Measurements from ENCODE around the gene BAX. TPM values are rescaled to one million over a fixed set of nuclear protein-coding genes. Genes with fewer than 3 reads are reported as not detected.

BAX gene
- total RNA-seq, 5 donors from 2014 or later (not counting 1 experiment from before 2014, with no cell fraction given): 76.6 to 201 (median 183) TPM

GRCh38 chr19:48959341-48960239, 4.9 kb downstream of the BAX start:
- Histone ChIP-seq H3K27me3 (replicated peaks in 1 of 2; ENCODE audit: control insufficient read depth in 2 of 2, extremely low read depth in 1 of 2, insufficient read depth in 2 of 2, low read length in 1 of 2) (no peaks in the 10 kb centered on the region), H3K4me3 (ENCODE audit: control insufficient read depth in 1 of 2, extremely low read depth in 1 of 2, low read length in 1 of 2) (no peak overlapping the region), H3K36me3 (ENCODE audit: control insufficient read depth in 2 of 2, extremely low read depth in 1 of 2, insufficient read depth in 1 of 2, low read length in 1 of 2) (peaks cover 5% of the 10 kb centered on the region in 2 donors), H3K4me1 (ENCODE audit: control insufficient read depth in 1 of 2, extremely low read depth in 1 of 2, insufficient read depth in 2 of 2, low read length in 2 of 2) (peaks cover 20 to 68% of the 10 kb centered on the region in 2 experiments), H3K27ac (ENCODE audit: low read length) (no peak overlapping the region), H3K9me3 (no peaks in the 10 kb centered on the region)
- Mint-ChIP-seq H3K36me3 (peaks cover 17% of the 10 kb centered on the region), H3K4me1 (peaks cover 52 to 68% (median 68%) of the 10 kb centered on the region in 3 donors), H3K4me3 (no peak overlapping the region), H3K9me3 (no peaks in the 10 kb centered on the region), H3K27ac (no peak overlapping the region), H3K27me3 (no peaks in the 10 kb centered on the region)
- DNase-seq (no peak), ATAC-seq (replicated peaks in 1 of 4) (no peak)
- ChIA-PET CTCF (interaction anchor here (0.6 to 0.7 kb wide), 3 partner anchors 117 to 1105 kb away, joined by 3 to 6 read pairs (median 3); no protein-coding TSS in a partner anchor), POLR2A (interaction anchor here in 1 of 2 donors (0.7 kb wide), 1 partner anchor 11 kb away, joined by 11 read pairs; no protein-coding TSS in a partner anchor)
- WGBS (ENCODE audit: insufficient coverage): 100% methylated on average over 1 of the region's 16 CpGs

GRCh38 chr19:48961051-48961649, 6.5 kb downstream of the BAX start:
- CTCF ChIA-PET: interaction anchor here in 1 of 2 donors (0.6 kb wide), 1 partner anchor 28 kb away, joined by 7 read pairs; no protein-coding TSS in a partner anchor
- H3K4me3 Mint-ChIP-seq: peak overlapping the region in 1 of 3 donors; percentile 32
- no peaks in the 10 kb centered on the region for H3K27me3 Mint-ChIP-seq
- POLR2A ChIA-PET: interaction anchor here in 1 of 2 donors (0.6 kb wide), 1 partner anchor 303 kb away, joined by 3 read pairs; no protein-coding TSS in a partner anchor
- peaks cover 20% of the 10 kb centered on the region for H3K36me3 Mint-ChIP-seq
- Histone ChIP-seq H3K9me3 (no peaks in the 10 kb centered on the region), H3K27me3 (replicated peaks in 1 of 2; ENCODE audit: control insufficient read depth in 2 of 2, extremely low read depth in 1 of 2, insufficient read depth in 2 of 2, low read length in 1 of 2) (no peaks in the 10 kb centered on the region), H3K36me3 (ENCODE audit: control insufficient read depth in 2 of 2, extremely low read depth in 1 of 2, insufficient read depth in 1 of 2, low read length in 1 of 2) (peaks cover 4 to 6% of the 10 kb centered on the region in 2 donors), H3K4me1 (ENCODE audit: control insufficient read depth in 1 of 2, extremely low read depth in 1 of 2, insufficient read depth in 2 of 2, low read length in 2 of 2) (peaks cover 21 to 63% of the 10 kb centered on the region in 2 experiments), H3K27ac (ENCODE audit: low read length) (no peak overlapping the region), H3K4me3 (ENCODE audit: control insufficient read depth in 1 of 2, extremely low read depth in 1 of 2, low read length in 1 of 2) (no peak overlapping the region)
- ATAC-seq (replicated peaks in 1 of 4) (no peak), DNase-seq (no peak)
- 83% methylated on average over 10 of the region's 19 CpGs for WGBS (ENCODE audit: insufficient coverage)
- H3K9me3 Mint-ChIP-seq: no peaks in the 10 kb centered on the region
- peaks cover 52 to 73% (median 70%) of the 10 kb centered on the region in 3 donors for H3K4me1 Mint-ChIP-seq
- peak overlapping the region; percentile 78 to 85 for H3K27ac Mint-ChIP-seq

GRCh38 chr19:48961673-48962028, 7.0 kb downstream of the BAX start:
- Mint-ChIP-seq H3K27me3 (no peaks in the 10 kb centered on the region), H3K4me3 (peak overlapping the region in 1 of 3 donors; percentile 98), H3K27ac (peak overlapping the region; percentile 87 to 96), H3K4me1 (peaks cover 54 to 75% (median 73%) of the 10 kb centered on the region in 3 donors), H3K36me3 (peaks cover 22% of the 10 kb centered on the region), H3K9me3 (no peaks in the 10 kb centered on the region)
- Histone ChIP-seq H3K36me3 (ENCODE audit: control insufficient read depth in 2 of 2, extremely low read depth in 1 of 2, insufficient read depth in 1 of 2, low read length in 1 of 2) (peaks cover 0 to 10% of the 10 kb centered on the region in 2 donors), H3K27ac (ENCODE audit: low read length) (peak overlapping the region; percentile 80), H3K4me1 (ENCODE audit: control insufficient read depth in 1 of 2, extremely low read depth in 1 of 2, insufficient read depth in 2 of 2, low read length in 2 of 2) (peaks cover 22 to 65% of the 10 kb centered on the region in 2 experiments), H3K4me3 (ENCODE audit: control insufficient read depth in 1 of 2, extremely low read depth in 1 of 2, low read length in 1 of 2) (no peak overlapping the region), H3K9me3 (no peaks in the 10 kb centered on the region), H3K27me3 (replicated peaks in 1 of 2; ENCODE audit: control insufficient read depth in 2 of 2, extremely low read depth in 1 of 2, insufficient read depth in 2 of 2, low read length in 1 of 2) (no peaks in the 10 kb centered on the region)
- DNase-seq: no peak
- ATAC-seq (replicated peaks in 1 of 4): no peak
- ChIA-PET POLR2A (interaction anchor here in 1 of 2 donors (0.6 kb wide), 1 partner anchor 303 kb away, joined by 3 read pairs; no protein-coding TSS in a partner anchor), CTCF (interaction anchor here in 1 of 2 donors (0.6 kb wide), 1 partner anchor 29 kb away, joined by 7 read pairs; no protein-coding TSS in a partner anchor)
- WGBS (ENCODE audit: insufficient coverage): 92% methylated on average over 11 of the region's 12 CpGs

GRCh38 chr19:48962029-48962848, 7.6 kb downstream of the BAX start:
- Mint-ChIP-seq H3K9me3 (no peaks in the 10 kb centered on the region), H3K4me1 (peaks cover 57 to 77% (median 68%) of the 10 kb centered on the region in 3 donors), H3K27me3 (no peaks in the 10 kb centered on the region), H3K36me3 (peaks cover 19% of the 10 kb centered on the region), H3K27ac (peak overlapping the region; percentile 87 to 96), H3K4me3 (peak overlapping the region in 2 of 3 donors; percentile 41 to 98)
- WGBS (ENCODE audit: insufficient coverage): 43% methylated on average over 22 of the region's 22 CpGs
- DNase-seq (peak in 24 of 35 experiments; percentile 9 to 57 (median 34)), ATAC-seq (replicated peaks in 1 of 4) (peak in 2 of 4 experiments; percentile 4 to 11)
- Histone ChIP-seq H3K36me3 (ENCODE audit: control insufficient read depth in 2 of 2, extremely low read depth in 1 of 2, insufficient read depth in 1 of 2, low read length in 1 of 2) (peaks cover 0 to 12% of the 10 kb centered on the region in 2 donors), H3K4me3 (ENCODE audit: control insufficient read depth in 1 of 2, extremely low read depth in 1 of 2, low read length in 1 of 2) (no peak overlapping the region), H3K9me3 (no peaks in the 10 kb centered on the region), H3K4me1 (ENCODE audit: control insufficient read depth in 1 of 2, extremely low read depth in 1 of 2, insufficient read depth in 2 of 2, low read length in 2 of 2) (peaks cover 22 to 70% of the 10 kb centered on the region in 2 experiments), H3K27me3 (replicated peaks in 1 of 2; ENCODE audit: control insufficient read depth in 2 of 2, extremely low read depth in 1 of 2, insufficient read depth in 2 of 2, low read length in 1 of 2) (no peaks in the 10 kb centered on the region), H3K27ac (ENCODE audit: low read length) (peak overlapping the region; percentile 80)
- ChIA-PET POLR2A (interaction anchor here in 1 of 2 donors (1.0 kb wide), 1 partner anchor 31 kb away, joined by 5 read pairs; the partner anchor contains the start of genes GYS1 and RUVBL2), CTCF (no interaction called here)

GRCh38 chr19:48962849-48963165, 8.1 kb downstream of the BAX start:
- ChIA-PET POLR2A (interaction anchor here in 1 of 2 donors (1.0 kb wide), 1 partner anchor 31 kb away, joined by 5 read pairs; the partner anchor contains the start of genes GYS1 and RUVBL2), CTCF (no interaction called here)
- H3K27me3 Mint-ChIP-seq: no peaks in the 10 kb centered on the region
- peak overlapping the region; percentile 87 to 96 for H3K27ac Mint-ChIP-seq
- no peaks in the 10 kb centered on the region for H3K27me3 ChIP-seq (replicated peaks in 1 of 2; ENCODE audit: control insufficient read depth in 2 of 2, extremely low read depth in 1 of 2, insufficient read depth in 2 of 2, low read length in 1 of 2)
- ATAC-seq (replicated peaks in 1 of 4) (no peak), DNase-seq (no peak)
- no peaks in the 10 kb centered on the region for H3K9me3 ChIP-seq
- peaks cover 0 to 17% of the 10 kb centered on the region in 2 donors for H3K36me3 ChIP-seq (ENCODE audit: control insufficient read depth in 2 of 2, extremely low read depth in 1 of 2, insufficient read depth in 1 of 2, low read length in 1 of 2)
- peaks cover 57 to 79% (median 62%) of the 10 kb centered on the region in 3 donors for H3K4me1 Mint-ChIP-seq
- no CpG with 5 or more reads among the region's 7 CpGs for WGBS (ENCODE audit: insufficient coverage)
- peak overlapping the region in 2 of 3 donors; percentile 41 to 98 for H3K4me3 Mint-ChIP-seq
- H3K9me3 Mint-ChIP-seq: no peaks in the 10 kb centered on the region
- H3K4me1 ChIP-seq (ENCODE audit: control insufficient read depth in 1 of 2, extremely low read depth in 1 of 2, insufficient read depth in 2 of 2, low read length in 2 of 2): peaks cover 22 to 69% of the 10 kb centered on the region in 2 experiments
- H3K27ac ChIP-seq (ENCODE audit: low read length): peak overlapping the region; percentile 80
- H3K36me3 Mint-ChIP-seq: peaks cover 15% of the 10 kb centered on the region
- no peak overlapping the region for H3K4me3 ChIP-seq (ENCODE audit: control insufficient read depth in 1 of 2, extremely low read depth in 1 of 2, low read length in 1 of 2)
